ENCODE data around the gene SMOC1.

GRCh38 chr14:70018713-70019211 lies 139.5 kb downstream of the SMOC1 start:
- TF ChIP-seq CTCF (IDR thresholded peaks at IDR 0.05), result no peak
- TF ChIP-seq ZFX (IDR thresholded peaks at IDR 0.05; ENCODE audit: borderline replicate concordance), result no peak
